ENCODE results near the gene SYNC. TPM values are rescaled to one million over a fixed set of nuclear protein-coding genes. Genes with fewer than 3 reads are reported as not detected.

Gene SYNC
- total and polyA plus RNA-seq, 9 of the 15 experiments (the other 6 are each of a cell fraction or from before 2014, with no cell fraction given) = 0.49 to 1.1 (median 0.87) TPM

- TF ChIP-seq GTF2A2 (tag; IDR thresholded peaks at IDR 0.05) (0 out of 2 replicates have a peak, but pooled peaks have one; percentile 36), POLR2AphosphoS2 (IDR thresholded peaks at IDR 0.05; ENCODE audit: low read length) (no peak), CHAMP1 (IDR thresholded peaks at IDR 0.05) (no peak), NRF1 (conservative IDR thresholded peaks at IDR 0.05 in 1 of 2, IDR thresholded peaks at IDR 0.05 in 1 of 2) (no peak), TCF3 (CRISPR knock-in tag; IDR thresholded peaks at IDR 0.05) (peak; percentile 24; the same call in 1 of the 2 replicates), ZNF282 (CRISPR knock-in tag; IDR thresholded peaks at IDR 0.05) (no peak), IFI16 (CRISPR knock-in tag; IDR thresholded peaks at IDR 0.05) (no peak), MXI1 (IDR thresholded peaks at IDR 0.05; ENCODE audit: low read depth, low read length) (no peak), CGGBP1 (CRISPR knock-in tag; IDR thresholded peaks at IDR 0.05) (no peak), ZNF133 (CRISPR knock-in tag; IDR thresholded peaks at IDR 0.05) (0 out of 2 replicates have a peak, but pooled peaks have one; percentile 39), BRF2 (IDR thresholded peaks at IDR 0.05; ENCODE audit: borderline replicate concordance, insufficient read depth, insufficient read length) (no peak), L3MBTL2 (IDR thresholded peaks at IDR 0.05) (no peak), CREBBP (IDR thresholded peaks at IDR 0.05; ENCODE audit: low read depth, low read length) (no peak), THAP7 (CRISPR knock-in tag; IDR thresholded peaks at IDR 0.05) (no peak), ETS1 (conservative IDR thresholded peaks at IDR 0.05; ENCODE audit: control insufficient read depth, low read depth, low read length) (no peak), MBD1 (CRISPR knock-in tag; IDR thresholded peaks at IDR 0.05) (no peak), CEBPB (tag; IDR thresholded peaks at IDR 0.05) (no peak), ZNF217 (CRISPR knock-in tag; IDR thresholded peaks at IDR 0.05) (no peak; the same call in 1 of the 2 replicates), MAFK (IDR thresholded peaks at IDR 0.05; ENCODE audit: low read length) (no peak), RHOXF2B (CRISPR knock-in tag; conservative IDR thresholded peaks at IDR 0.05) (no peak), KLF6 (CRISPR knock-in tag; IDR thresholded peaks at IDR 0.05; ENCODE audit: borderline replicate concordance) (no peak), MED1 (CRISPR knock-in tag; IDR thresholded peaks at IDR 0.05; ENCODE audit: borderline replicate concordance) (0 out of 2 replicates have a peak, but pooled peaks have one; percentile 32)
Measured at GRCh38 chr1:32651461-32652073, 51.0 kb downstream of the SYNC start (continued).

Measured in K562 (cell line).